Measurements from ENCODE around the gene FMNL3. TPM values are rescaled to one million over a fixed set of nuclear protein-coding genes. Genes with fewer than 3 reads are reported as not detected.
A peak's percentile ranks its signal among the peaks of the same experiment; 100 is the strongest.

FMNL3 gene
- total RNA-seq, 1 donor from 2014 or later = 84.3 TPM

DNA sequence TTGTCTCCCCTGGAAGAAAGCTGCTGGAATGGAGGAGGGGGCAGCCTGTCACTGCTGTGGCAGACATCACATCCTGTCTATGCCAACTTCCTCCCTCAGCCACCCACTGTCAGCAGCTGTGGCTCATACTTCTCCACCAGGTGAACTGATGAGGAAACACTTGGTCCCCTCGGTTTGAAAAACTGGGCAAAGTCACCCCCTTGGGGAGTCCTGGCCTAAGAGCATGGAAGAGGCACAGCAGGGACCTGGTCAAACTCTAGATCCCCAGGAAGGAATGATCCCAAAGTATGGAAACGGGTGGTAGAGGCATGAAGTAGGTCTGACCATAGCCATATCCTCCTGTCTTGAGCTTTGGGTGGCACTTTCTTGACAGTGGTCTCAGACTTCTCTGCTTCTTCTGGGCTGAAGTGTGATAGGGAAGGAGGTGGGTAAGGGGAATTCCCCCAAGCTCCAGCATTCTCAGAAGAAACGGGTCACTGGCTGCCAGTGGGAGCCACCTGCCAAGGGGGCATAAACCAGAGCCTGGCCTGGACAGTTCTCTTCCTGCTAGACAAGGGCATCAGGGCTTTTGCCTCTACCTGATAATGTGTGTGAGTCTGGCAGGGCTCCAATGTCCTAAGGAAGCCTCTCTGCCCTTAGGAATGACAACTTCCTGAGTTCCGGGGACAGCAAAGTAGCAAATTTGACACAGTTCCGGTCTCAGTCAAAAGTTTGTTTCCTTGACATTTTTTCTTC is 36.0 kb downstream of the FMNL3 start:
- Mint-ChIP-seq H3K4me1 (peaks cover 99% of the 10 kb centered on the region), H3K9me3 (no peaks in the 10 kb centered on the region), H3K4me3 (peak overlapping the region; percentile 71), H3K27ac (peak overlapping the region; percentile 95), H3K27me3 (no peaks in the 10 kb centered on the region), H3K36me3 (ENCODE audit: low read depth) (peaks cover 9% of the 10 kb centered on the region)
- intact Hi-C loops (cut with micrococcal nuclease) = loop anchor here (1.0 kb wide), 4 partner anchors 10 to 36 kb away; partner anchors contain the start of gene FMNL3
- no peak for TF ChIP-seq CTCF (IDR thresholded peaks at IDR 0.05)
- CTCF ChIA-PET = interaction anchor here (0.7 to 2.5 kb wide), 6 partner anchors 8 to 35 kb away, joined by 3 to 22 read pairs (median 6); partner anchors contain the start of gene FMNL3
- DNase-seq (peak; percentile 42), ATAC-seq (ENCODE audit: low read depth) (peak; percentile 76)
- POLR2A ChIA-PET = interaction anchor here (0.7 to 20.3 kb wide), 13 partner anchors 8 to 70 kb away, joined by 3 to 265 read pairs (median 4); partner anchors contain the start of genes FMNL3 and TMBIM6

DNA sequence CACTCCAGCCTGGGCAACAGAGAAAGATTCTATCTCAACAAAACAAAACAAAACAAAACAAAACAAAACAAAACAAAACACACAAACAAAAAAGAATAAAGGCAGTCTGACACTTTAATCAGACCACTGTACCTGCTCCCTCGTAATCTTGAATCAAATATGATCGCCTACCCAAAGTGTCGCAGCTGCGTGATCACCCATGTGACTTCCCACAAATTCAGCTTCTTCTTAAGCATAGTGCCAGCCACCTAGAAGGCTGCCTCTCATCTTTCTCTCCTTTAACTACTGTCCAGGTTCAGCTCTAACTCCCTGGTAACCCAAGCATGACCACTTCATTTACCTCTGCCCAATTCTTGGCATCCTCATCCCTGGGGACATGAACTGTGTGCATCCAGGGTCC is 37.4 kb downstream of the FMNL3 start:
- ChIA-PET CTCF (interaction anchor here (0.9 to 2.5 kb wide), 4 partner anchors 9 to 36 kb away, joined by 3 to 22 read pairs (median 6); partner anchors contain the start of gene FMNL3), POLR2A (interaction anchor here (0.7 to 20.3 kb wide), 7 partner anchors 8 to 71 kb away, joined by 3 to 265 read pairs (median 11); partner anchors contain the start of genes FMNL3, PRPF40B and TMBIM6)
- TF ChIP-seq CTCF (IDR thresholded peaks at IDR 0.05) = no peak
- no peak for DNase-seq
- Mint-ChIP-seq H3K27me3 (no peaks in the 10 kb centered on the region), H3K36me3 (ENCODE audit: low read depth) (peaks cover 21% of the 10 kb centered on the region), H3K4me3 (peak overlapping the region; percentile 42), H3K27ac (peak overlapping the region; percentile 95), H3K4me1 (peaks cover 99% of the 10 kb centered on the region), H3K9me3 (no peaks in the 10 kb centered on the region)
- no peak for ATAC-seq (ENCODE audit: low read depth)
- intact Hi-C loops (cut with micrococcal nuclease) = no loop called here

GRCh38 chr12:49667325-49668090 is 39.7 kb downstream of the FMNL3 start:
- H3K4me3 Mint-ChIP-seq = peak overlapping the region; percentile 42

GRCh38 chr12:49666176-49666575 is 41.0 kb downstream of the FMNL3 start:
- Mint-ChIP-seq H3K9me3 (no peaks in the 10 kb centered on the region), H3K4me1 (peaks cover 98% of the 10 kb centered on the region), H3K27me3 (no peaks in the 10 kb centered on the region), H3K4me3 (peak overlapping the region; percentile 15), H3K36me3 (ENCODE audit: low read depth) (peaks cover 32% of the 10 kb centered on the region), H3K27ac (peak overlapping the region; percentile 46)
- no peak for TF ChIP-seq CTCF (IDR thresholded peaks at IDR 0.05)
- POLR2A ChIA-PET = interaction anchor here (0.5 to 20.3 kb wide), 4 partner anchors 14 to 38 kb away, joined by 3 to 265 read pairs (median 4); partner anchors contain the start of gene FMNL3
- DNase-seq (no peak), ATAC-seq (ENCODE audit: low read depth) (no peak)
- intact Hi-C loops (cut with micrococcal nuclease) = no loop called here
- CTCF ChIA-PET = interaction anchor here (1.3 kb wide), 1 partner anchor 41 kb away, joined by 3 read pairs; the partner anchor contains the start of gene FMNL3

More at GRCh38 chr12:49667325-49668090, 39.7 kb downstream of the FMNL3 start:
- DNase-seq (no peak), ATAC-seq (ENCODE audit: low read depth) (no peak)
- no peak for TF ChIP-seq CTCF (IDR thresholded peaks at IDR 0.05)
- Mint-ChIP-seq H3K27ac (peak overlapping the region; percentile 95), H3K27me3 (no peaks in the 10 kb centered on the region), H3K4me1 (peaks cover 98% of the 10 kb centered on the region), H3K9me3 (no peaks in the 10 kb centered on the region), H3K36me3 (ENCODE audit: low read depth) (peaks cover 25% of the 10 kb centered on the region)
- intact Hi-C loops (cut with micrococcal nuclease) = no loop called here
- ChIA-PET CTCF (interaction anchor here (1.0 kb wide), 2 partner anchors 36 to 38 kb away, joined by 3 read pairs; no protein-coding TSS in a partner anchor), POLR2A (interaction anchor here (2.0 to 20.3 kb wide), 2 partner anchors 37 to 74 kb away, joined by 5 to 265 read pairs; partner anchors contain the start of genes FMNL3 and TMBIM6)

All from activated B cell treated with CpG ODN at 0.5 μM for 24 hours (primary cell).